Tibial artery (tissue), 4 donors: ENCODE measurements around the gene CCDC137.

Experiments
- DNase-seq, 2 donors: peaks; one replicate each; pipeline ENCODE4 v3.0.0-alpha.2; 2019
- H3K27ac ChIP-seq, 2 donors: fragments of 200-600 bp; sonication (generic) in 1 of 2; 1 replicate in 1 of 2; 2 replicates in 1 of 2; pipeline ENCODE4 v1.5.1; 2018 to 2019; ENCODE audit warnings: mild to moderate bottlenecking in 1 of 2
- H3K27me3 ChIP-seq, 2 donors: fragments of 200-600 bp; sonication (generic) in 1 of 2; one replicate each; pipeline versions ENCODE4 v1.5.1 to v1.6.0; 2016 to 2019
- H3K36me3 ChIP-seq, 3 donors: fragments of 200-600 bp; sonication (generic) in 2 of 3; one replicate each; pipeline ENCODE4 v1.5.1; 2016 to 2019; ENCODE audit warnings: mild to moderate bottlenecking in 2 of 3
- H3K4me1 ChIP-seq, 4 donors: fragments of 200-600 bp; sonication (generic) in 2 of 4; 1 replicate in 3 of 4; 2 replicates in 1 of 4; pipeline ENCODE4 v1.5.1; 2016 to 2019
- H3K4me3 ChIP-seq, 2 donors: fragments of 200-600 bp; sonication (generic) in 1 of 2; 1 replicate in 1 of 2; 2 replicates in 1 of 2; pipeline ENCODE4 v1.5.1; 2018 to 2019; ENCODE audit warnings: mild to moderate bottlenecking in 2 of 2
- H3K9me3 ChIP-seq, 3 donors: fragments of 200-600 bp; sonication (generic) in 1 of 3; one replicate each; pipeline ENCODE4 v1.5.1; 2016 to 2019
- intact Hi-C: fragments of 100-400 bp; cut with DNase I; formaldehyde crosslinking; loops from one replicate; pipeline ENCODE4 v1.15.0; 2023; ENCODE audit warnings: low total_unique reads
- TF ChIP-seq, protein P1 (sequence below), 2 experiments: fragments of 200-600 bp in 1 of 2; fragments of 450-650 bp in 1 of 2; IDR thresholded peaks; one replicate each; pipeline ENCODE4 v1.5.1; 2017 to 2019; ENCODE audit warnings: antibody characterized with exemption in 2 of 2, mild to moderate bottlenecking in 1 of 2, moderate library complexity in 1 of 2

The CCDC137 gene

GRCh38 chr17:81711814-81712467 lies 45.4 kb downstream of the CCDC137 start, which contains the start of gene SLC25A10:
TSS of gene SLC25A10 (plus strand) at chr17:81712284. CDS start at chr17:81712427, 143 bp downstream.
- TF ChIP-seq, protein P1, sequence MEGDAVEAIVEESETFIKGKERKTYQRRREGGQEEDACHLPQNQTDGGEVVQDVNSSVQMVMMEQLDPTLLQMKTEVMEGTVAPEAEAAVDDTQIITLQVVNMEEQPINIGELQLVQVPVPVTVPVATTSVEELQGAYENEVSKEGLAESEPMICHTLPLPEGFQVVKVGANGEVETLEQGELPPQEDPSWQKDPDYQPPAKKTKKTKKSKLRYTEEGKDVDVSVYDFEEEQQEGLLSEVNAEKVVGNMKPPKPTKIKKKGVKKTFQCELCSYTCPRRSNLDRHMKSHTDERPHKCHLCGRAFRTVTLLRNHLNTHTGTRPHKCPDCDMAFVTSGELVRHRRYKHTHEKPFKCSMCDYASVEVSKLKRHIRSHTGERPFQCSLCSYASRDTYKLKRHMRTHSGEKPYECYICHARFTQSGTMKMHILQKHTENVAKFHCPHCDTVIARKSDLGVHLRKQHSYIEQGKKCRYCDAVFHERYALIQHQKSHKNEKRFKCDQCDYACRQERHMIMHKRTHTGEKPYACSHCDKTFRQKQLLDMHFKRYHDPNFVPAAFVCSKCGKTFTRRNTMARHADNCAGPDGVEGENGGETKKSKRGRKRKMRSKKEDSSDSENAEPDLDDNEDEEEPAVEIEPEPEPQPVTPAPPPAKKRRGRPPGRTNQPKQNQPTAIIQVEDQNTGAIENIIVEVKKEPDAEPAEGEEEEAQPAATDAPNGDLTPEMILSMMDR (IDR thresholded peaks at IDR 0.05) = peak in 1 of 2 experiments; percentile 28

GRCh38 chr17:81712468-81713003 lies 46.0 kb downstream of the CCDC137 start:
- TF ChIP-seq, protein P1 (IDR thresholded peaks at IDR 0.05) = no peak
- Histone ChIP-seq H3K4me1 (peaks cover 0 to 43% (median 25%) of the 10 kb centered on the region in 4 donors), H3K27me3 (peaks cover 0 to 7% of the 10 kb centered on the region in 2 donors), H3K27ac (peak overlapping the region; percentile 49 to 53), H3K9me3 (no peaks in the 10 kb centered on the region), H3K36me3 (peaks cover 0 to 26% (median 3%) of the 10 kb centered on the region in 3 donors), H3K4me3 (peak overlapping the region; percentile 64 to 92)
- no peak for DNase-seq
- intact Hi-C loops = no loop called here

More at GRCh38 chr17:81711814-81712467, 45.4 kb downstream of the CCDC137 start, which contains the start of gene SLC25A10:
- intact Hi-C loops = no loop called here
- Histone ChIP-seq H3K36me3 (peaks cover 0 to 26% (median 9%) of the 10 kb centered on the region in 3 donors), H3K9me3 (no peaks in the 10 kb centered on the region), H3K4me1 (peaks cover 0 to 43% (median 25%) of the 10 kb centered on the region in 4 donors), H3K27me3 (peaks cover 0 to 7% of the 10 kb centered on the region in 2 donors), H3K27ac (peak within 1 kb of the TSS; percentile 49 to 53), H3K4me3 (peak within 1 kb of the TSS; percentile 64 to 92)
- DNase-seq = peak; percentile 53 to 83

- H3K27me3 ChIP-seq = peaks cover 0 to 7% of the 10 kb centered on the region in 2 donors
- H3K4me3 ChIP-seq = peak overlapping the region; percentile 64 to 92
- no peaks in the 10 kb centered on the region for H3K9me3 ChIP-seq
- H3K36me3 ChIP-seq = peaks cover 0 to 26% (median 0%) of the 10 kb centered on the region in 3 donors
- intact Hi-C loops = no loop called here
- TF ChIP-seq, protein P1 (IDR thresholded peaks at IDR 0.05) = no peak
- peak overlapping the region in 1 of 2 donors; percentile 53 for H3K27ac ChIP-seq
- DNase-seq = no peak
- peaks cover 0 to 43% (median 25%) of the 10 kb centered on the region in 4 donors for H3K4me1 ChIP-seq
These were observed 46.5 kb downstream of the CCDC137 start for GRCh38 chr17:81713004-81713555.

GRCh38 chr17:81713556-81714411 lies 47.2 kb downstream of the CCDC137 start:
- Histone ChIP-seq H3K4me3 (no peak overlapping the region), H3K4me1 (peaks cover 0 to 43% (median 25%) of the 10 kb centered on the region in 4 donors), H3K36me3 (peaks cover 0 to 32% (median 0%) of the 10 kb centered on the region in 3 donors), H3K27ac (no peak overlapping the region), H3K9me3 (no peaks in the 10 kb centered on the region), H3K27me3 (peaks cover 0 to 7% of the 10 kb centered on the region in 2 donors)
- TF ChIP-seq, protein P1 (IDR thresholded peaks at IDR 0.05) = no peak
- intact Hi-C loops = no loop called here
- DNase-seq = no peak
